Measurements from ENCODE around the gene WDR18.

- no peak for TF ChIP-seq EZH2 (IDR thresholded peaks at IDR 0.05; ENCODE audit: insufficient read depth, low read length)
- no peak for TF ChIP-seq CTCF (IDR thresholded peaks at IDR 0.05; ENCODE audit: insufficient read depth, low read depth, low read length)
Observed at GRCh38 chr19:939439-939838, 44.7 kb upstream of the WDR18 start.
